GM03348 (cell line): ENCODE measurements around the gene SYT9.
A peak's percentile ranks its signal among the peaks of the same experiment; 100 is the strongest.

Experiments
- DNase-seq: peaks from one replicate; pipeline ENCODE4 v3.0.0; 2012; ENCODE audit warnings: low spot score

The SYT9 gene, protein sequence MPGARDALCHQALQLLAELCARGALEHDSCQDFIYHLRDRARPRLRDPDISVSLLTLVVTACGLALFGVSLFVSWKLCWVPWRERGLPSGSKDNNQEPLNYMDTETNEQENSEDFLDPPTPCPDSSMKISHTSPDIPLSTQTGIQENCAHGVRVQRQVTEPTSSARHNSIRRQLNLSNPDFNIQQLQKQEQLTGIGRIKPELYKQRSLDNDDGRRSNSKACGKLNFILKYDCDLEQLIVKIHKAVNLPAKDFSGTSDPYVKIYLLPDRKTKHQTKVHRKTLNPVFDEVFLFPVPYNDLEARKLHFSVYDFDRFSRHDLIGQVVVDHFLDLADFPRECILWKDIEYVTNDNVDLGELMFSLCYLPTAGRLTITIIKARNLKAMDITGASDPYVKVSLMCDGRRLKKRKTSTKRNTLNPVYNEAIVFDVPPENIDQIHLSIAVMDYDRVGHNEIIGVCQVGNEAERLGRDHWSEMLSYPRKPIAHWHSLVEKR

DNA sequence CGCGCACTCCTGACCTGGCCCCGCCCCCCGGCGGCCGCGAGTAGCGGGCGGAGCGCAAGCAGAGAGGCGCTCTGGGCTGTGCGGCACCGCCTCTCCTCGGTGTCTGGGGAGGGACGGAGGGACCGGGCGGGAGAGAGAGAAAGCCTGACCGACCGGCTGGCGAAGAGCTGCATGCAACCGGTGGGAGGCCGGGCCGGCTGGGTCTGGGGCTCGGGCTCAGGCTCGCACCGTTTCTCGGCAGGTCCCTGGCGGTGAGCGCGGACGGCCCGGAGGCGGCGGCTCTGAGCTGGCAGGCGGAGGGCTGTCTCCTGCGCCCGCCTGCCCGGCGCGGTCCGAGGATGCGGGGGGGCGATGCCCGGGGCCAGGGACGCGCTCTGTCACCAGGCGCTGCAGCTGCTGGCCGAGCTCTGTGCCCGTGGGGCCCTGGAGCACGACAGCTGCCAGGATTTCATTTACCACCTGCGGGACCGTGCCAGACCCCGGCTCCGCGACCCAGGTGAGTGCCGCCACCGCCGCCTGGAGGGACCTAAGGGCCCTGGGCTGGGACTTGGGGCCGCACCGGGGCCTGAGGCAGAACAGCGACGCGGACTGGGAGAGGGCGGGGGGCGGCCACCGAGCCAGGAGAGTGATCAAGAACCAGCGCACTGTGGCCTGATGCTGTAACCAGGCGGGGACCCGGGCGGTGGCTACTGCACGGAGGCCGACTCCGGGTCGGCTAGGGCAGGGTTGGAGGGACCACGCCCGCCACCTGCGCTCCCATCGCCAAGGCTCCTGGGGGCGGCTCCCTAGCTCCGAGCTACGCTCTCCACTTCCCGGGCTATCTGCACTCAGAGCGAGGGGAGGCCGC, at the start of gene SYT9:
Gene SYT9, plus strand, starts transcription at position 69 of the 847 bp plus-strand sequence. Its CDS starts 283 bp downstream, at position 352.
- DNase-seq: peak; percentile 62

DNA sequence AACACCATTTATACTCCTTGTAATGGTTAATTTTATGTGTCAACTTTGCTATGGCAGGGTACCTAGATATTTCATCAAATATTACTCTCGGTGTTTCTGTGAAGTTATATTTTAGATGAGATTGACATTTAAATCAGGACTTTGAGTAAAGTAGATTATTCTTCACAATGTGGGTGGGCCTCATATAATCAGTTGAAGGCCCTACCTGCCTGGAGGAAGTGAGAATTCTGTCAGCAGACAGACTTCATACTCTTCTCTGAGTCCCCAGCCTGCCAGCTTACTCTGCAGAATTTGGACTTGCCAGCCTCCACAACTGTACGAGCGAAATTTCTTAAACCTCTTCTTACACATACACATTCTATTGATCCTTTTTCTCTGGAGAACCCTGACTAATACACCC, 49.3 kb upstream of the SYT9 start:
- no peak for DNase-seq

DNA sequence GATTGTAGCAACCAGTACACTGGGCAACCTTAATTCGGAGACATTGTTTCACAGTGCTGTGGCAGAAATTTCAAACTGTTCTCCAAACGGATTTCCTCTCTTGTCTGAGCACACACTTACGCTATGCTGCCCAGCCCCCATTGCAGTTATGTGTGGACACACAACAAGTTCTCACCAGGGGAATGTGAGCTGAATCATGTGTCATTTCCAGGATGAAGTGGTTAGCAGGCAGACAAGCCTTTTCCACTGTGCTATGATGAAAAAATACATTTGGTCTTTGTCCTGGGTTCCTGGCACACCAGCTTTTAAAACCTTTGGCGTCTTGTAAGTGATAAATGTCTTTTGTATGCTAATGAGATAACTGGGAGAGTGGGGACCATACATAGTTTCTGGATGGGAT, 46.9 kb upstream of the SYT9 start:
- DNase-seq: no peak

DNA sequence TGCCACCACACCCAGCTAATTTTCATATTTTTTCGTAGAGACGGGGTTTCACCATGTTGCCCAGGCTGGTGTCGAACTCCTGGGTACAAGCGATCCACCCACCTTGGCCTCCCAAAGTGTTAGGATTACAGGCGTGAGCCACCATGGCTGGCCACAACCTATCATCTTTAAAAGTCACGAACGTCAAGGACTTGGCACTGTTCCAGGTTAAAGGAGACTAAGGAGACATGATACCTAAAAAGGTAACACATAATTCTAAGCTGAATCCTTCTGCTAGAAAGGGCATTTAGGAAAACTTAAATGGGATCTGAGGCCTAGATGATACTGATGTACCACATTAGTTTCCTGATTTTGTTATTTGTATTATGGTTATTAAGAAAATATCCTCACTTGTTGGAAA, 43.3 kb upstream of the SYT9 start:
- no peak for DNase-seq

DNA sequence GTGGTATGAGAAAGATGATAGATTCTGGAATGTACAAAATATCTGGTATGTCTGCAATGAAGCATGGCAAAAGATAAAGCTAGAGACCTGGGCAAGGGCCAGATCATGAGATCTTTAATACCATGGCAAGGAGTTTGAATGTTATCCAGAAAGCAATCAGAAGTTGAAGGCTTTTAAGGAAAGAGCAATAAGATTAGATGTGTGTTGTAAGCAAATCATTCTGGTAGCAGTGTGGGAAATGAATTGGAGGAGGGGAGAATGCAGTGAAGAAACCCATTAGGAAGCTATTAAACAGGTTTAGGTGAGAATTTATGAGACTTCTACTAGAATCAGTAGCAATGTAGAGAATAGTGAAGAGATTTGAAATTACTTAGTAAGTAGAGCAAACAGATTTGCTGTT, 32.2 kb upstream of the SYT9 start:
- no peak for DNase-seq

DNA sequence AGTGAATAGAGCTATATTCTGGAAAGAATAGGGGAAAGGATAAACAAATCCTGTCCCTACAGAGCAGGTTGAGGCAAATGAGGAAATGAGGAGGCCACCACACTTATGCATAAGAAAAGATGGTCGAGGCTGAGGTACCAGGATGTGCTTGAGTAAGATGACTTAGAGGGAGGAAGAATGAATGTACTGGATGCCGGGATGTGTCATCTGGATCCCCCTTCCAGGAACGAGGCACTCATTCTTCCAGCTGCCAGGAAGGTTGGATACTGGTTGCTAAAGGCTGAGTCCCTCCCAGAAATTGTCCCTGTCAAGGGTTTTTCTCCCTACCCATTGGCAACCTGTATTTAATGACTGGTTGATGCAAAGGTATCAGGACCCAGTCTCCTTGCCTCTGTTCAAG, 31.1 kb upstream of the SYT9 start:
- no peak for DNase-seq

DNA sequence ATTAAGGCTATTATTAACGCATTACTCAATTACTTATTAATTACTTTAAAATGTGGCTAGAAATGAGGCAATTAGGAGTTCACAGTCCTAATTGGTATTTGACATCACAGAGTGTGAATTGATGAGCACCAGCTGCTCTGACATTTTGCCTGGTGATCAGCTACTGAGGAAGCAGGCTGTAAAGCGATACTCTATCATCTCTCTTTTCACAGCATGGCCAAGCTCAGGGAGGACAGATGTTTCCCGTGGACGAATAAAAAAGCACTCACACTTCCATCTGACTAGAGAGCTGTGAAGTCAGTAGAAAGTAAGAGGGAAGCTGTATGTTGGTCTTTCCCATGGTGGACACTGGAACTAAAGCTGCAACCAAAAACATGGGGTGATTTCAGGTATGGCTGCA, 29.1 kb upstream of the SYT9 start:
- DNase-seq: no peak

DNA sequence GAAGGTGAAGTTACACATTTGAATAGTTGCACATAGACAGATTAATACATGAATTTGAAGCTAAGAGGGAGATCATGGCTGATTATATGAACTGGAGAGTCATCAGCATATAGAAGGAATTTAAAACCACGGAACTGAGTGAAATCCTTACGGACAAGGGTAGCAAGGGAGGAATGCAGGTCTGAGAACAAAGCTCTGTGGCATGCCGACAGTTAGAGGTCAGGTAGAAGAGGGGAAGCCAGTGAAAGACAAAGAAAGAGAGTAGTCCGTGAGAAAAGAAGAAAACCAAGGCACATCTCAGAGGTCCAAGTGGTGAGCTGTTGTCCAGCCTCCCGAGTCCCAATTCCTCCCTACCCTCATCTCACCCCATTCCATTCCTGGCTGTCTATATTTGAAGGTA, 11.8 kb upstream of the SYT9 start:
- no peak for DNase-seq

DNA sequence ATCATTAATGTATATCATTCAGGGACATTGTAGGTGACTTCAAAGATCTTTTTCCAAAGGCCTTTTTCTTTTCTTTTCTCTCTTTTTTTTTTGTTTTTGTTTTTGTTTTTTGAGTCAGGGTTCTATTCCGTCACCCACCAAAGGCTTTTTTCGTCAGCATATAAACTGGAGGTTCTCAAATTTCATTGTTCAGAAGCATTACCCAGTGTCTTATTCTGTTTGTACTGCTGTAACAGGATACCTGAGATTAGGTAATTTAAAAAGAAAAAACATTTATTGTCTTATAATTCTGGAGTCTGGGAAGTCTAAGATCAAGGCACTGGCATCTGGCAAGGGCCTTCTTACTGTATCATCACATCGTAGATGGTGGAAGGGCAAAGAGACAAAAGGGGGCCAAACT, 6.4 kb upstream of the SYT9 start:
- no peak for DNase-seq

DNA sequence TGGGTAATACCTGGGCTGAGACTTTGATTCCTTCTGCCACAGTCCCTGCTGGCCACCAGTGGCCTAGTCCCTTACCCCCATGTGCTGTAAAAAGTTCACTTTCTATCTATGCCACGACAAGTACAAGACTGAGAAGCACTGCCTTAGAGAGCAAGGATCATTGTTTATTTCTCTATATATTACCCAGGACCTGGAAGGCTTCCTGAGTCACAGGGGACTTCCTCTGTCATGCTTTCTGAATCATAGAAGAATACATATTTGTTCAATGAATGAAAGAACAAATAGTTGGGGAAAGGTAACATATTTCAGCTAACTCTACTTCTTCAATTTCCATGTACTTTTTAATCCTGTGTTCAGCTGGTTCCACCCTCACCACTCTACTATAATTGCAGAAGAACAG, 5.5 kb upstream of the SYT9 start:
- no peak for DNase-seq

DNA sequence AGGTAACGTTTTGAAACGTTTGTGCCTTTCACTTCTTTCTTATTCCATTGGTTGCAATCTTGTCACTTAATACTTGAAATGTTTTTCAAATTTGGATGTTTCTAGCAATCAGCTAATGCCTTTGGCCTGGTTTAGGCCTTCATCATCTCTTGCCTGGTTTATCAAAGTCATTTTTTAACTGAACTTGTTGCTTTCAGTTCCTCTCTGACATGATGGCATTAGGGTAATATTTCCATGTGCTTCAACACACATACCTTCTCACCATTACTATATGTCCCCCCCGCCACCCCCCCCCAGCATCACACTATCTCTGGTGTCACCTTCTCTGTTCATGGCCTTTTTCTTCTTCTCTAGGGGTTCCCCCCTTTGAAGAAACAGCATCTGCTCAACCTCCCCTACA, 1.5 kb upstream of the SYT9 start:
- DNase-seq: no peak

DNA sequence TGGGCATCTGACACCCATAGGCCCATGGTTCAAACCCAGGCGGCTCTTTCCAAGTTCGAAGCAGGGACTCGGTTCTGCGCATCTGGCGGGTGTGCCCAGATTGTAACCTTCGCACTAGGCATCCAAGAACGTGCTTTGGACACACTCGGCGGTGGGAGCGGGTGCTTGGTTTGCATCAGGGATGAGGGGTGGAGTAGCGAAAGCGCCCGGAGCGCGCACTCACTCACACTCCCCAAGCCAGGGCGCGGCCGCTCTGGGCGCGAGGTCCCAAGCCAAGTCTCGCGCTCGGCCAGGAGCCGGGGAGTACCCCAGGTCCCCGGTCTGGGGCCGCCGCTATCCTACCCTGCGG, 243 bp upstream of the SYT9 start:
- no peak for DNase-seq

DNA sequence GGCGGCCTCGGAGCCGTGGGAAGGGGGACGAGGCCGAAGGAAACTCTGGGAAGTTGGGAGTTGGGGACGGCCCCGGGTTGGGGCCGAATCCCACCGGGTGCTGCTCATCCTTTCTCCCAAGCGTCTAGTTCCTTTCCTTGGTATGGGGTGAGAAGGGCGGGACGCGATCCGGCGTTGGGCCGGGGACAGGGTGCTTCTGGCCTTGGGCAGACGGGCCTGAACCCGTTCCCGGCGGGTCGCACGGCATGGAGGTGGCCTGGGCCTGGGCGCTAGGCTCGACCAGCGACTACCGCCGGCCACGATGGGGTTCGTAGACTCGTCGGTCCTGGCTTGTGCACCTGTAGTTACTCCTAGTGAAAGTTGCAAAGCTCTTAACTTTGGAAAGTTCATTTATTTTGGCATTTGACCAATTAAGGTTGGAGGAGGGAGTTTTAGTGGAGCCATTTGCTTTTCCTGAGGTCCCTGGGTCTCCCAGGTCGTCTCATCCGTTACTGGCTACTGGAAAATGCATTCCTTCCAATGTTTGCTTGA, 1.0 kb downstream of the SYT9 start:
- DNase-seq: peak; percentile 5

DNA sequence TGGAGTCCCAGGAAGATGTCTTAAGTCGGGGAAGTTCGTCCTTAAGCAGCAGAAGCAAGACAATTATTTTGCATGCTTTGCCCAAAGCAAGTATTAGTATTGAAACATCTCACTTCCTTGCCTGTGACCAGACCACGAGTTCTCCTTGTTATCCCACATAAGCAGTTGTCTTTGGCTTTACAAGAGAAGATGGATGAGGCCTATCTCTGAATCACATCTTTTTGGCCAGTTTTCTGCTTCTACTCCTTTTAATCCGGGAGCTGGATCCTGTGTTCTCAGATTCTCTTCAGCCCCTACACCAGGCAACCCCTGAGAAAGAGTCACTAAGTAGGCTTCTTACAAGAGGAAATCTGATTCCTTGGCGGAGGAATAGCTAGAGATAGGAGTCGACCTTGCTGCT, 2.1 kb downstream of the SYT9 start:
- DNase-seq: no peak

DNA sequence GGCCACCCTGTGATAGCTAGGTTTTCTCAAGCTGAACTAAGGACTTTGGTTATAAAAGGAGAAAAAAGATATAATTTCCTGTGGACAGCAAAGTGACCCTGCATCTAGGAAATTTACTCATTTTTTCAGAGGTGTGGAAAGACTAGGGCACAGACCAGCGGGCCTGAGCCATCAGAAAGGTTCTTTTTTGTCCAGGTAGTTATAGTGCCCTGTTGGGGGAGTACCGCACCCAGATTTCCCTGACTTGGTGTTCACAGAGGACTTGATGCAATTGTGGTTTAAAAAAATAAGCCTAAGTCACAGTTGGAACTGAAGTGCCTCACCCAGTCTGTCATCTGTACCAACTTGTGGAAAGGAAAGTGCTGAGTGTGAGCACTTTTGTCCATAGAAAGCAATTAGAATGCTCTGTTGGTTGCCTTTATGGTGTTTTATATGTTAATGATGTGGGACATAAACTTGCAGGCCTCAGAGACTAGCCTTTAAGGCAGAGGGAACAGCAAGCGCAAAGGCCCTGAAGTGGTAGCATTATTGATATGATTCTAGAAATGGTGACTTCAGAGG, 3.1 kb downstream of the SYT9 start:
- DNase-seq: no peak

DNA sequence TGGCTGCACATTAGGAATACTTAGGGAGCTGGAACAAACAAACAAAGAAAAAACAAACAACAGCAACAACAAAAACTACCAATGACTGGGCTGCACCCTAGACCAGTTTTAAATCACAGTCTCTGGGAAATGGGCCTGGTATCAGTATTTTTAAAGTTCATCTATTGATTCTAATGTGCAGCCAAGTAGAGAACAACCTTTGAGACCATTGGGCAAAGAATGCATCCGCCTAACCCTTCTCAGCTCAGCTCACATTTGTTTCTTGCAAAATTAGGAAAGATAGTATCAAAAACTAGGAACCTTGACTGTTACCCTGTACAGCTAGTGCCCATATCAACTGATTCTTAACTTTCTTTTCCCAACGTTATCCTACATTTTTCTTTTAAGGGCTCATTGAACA, 5.2 kb downstream of the SYT9 start:
- DNase-seq: no peak

DNA sequence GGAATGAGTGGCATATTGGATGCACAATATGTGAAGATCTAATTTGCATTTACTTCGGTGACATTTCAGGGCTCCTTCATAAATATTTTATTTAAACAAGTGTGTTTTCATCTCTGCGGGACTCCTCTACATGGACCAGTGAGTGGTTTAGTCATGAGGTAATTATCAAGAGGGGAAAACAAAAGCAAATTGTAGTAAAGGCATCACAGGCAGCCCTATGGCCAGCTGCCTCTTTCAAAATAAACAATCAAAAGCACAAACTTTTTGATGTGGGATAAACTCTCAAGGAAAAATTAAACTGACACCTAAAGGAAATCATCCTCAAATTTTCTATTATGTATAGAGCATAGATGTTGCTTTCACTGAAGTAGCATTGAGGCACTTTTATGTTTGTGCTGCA, 6.0 kb downstream of the SYT9 start:
- no peak for DNase-seq

DNA sequence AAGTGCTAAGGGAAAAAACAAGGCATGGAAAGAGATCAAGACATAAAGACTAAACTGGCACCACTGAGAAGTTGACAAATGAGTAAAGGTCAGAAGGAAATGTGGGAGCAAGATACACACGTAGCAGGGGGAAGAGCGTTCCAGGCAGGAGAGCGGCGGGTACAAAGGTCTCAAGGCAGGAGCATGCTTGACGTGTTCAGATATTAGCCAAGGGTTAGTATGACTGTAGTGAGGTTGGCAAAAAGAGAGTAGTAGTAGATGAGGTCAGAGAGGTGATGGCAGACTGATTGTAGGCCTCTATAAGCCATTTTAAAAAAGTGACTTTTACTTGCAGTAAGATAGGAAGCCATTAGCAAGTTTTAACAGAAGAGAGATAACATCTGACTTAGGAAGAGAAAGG, 9.9 kb downstream of the SYT9 start:
- no peak for DNase-seq

DNA sequence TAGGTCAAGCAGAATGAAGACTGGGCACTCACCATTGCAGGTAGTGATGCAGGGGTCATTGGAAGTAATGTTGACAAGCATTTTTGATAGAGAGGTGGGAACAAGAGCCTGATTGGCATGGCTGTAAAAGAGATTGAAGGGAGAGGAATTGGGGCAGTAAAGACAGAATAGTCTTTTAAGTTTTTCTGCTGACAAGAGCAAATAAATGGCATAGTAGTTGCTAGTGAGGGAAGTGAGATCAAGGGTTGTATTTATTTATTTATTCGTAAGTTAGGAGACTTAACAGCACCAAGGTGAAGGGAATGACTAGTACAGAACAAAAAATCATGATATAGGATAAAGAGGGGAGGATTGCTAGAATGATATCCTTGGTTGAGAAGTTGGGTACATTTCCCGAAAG, 11.0 kb downstream of the SYT9 start:
- DNase-seq: no peak

DNA sequence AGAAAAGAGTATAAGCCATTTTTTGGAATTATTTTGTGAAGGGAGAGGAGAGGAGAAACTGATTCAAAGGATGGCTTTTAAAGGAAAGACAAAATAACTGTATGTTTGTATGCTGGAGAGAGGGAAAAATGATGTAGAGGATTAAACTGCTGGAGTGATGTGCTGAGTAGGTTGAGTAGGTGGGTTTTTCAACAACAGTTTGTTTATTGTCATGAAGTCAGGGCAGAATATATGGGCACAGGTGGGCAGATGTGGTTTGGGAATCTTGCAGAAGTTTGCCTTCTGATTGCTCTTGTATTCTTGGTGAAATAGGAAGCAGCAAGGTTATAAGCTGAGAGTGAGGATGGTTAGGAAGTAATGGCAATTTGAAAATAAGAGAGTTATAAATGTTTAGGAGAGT, 12.1 kb downstream of the SYT9 start:
- no peak for DNase-seq

DNA sequence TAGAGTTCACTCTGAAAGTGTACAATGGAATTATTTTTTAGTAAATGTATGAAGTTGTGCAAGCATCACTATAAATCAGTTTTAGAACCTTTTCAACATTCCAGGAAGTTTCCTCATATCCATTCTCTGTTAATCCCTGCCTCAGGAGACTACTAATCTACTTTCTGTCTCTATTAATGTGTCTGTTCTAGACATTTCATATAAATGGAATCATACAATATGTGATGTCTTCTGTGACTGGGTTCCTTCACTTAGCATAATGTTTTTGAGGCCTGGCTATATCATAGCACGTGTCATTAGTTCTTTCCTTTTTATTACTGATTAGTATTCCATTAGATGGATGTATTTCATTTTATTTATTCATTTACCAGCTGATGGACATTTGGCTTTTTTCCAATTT, 17.1 kb downstream of the SYT9 start:
- DNase-seq: no peak

DNA sequence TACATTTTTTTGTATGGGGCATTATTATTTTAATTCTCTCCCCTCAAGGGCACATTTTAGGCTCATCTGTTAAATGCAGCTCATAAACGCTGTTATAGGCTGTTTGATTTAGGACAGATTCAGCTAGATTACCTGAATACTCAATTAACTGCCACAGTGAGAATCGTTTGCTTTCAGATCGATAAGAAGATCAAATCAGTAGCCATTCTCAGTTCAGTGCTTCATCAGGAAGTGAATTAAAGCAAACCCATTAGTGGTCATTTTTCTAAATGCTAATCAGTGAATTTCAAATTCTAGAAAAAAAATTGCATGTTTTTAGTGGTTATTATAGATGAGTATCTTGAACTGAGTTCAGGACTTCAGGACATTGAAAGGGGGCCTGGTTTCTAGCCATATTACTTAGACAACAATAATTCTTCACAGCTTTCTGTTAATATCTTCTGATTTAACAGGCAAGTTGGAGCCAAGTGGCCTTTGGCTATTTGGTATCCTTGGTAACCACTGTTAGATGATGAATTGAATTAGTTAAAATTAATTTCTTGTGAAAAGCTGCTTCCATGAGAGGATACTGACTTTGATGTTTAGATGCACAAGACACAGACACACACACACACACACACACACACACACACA, 18.6 kb downstream of the SYT9 start:
- no peak for DNase-seq
